Heart right ventricle (tissue), 16 donors: ENCODE measurements around the gene DNASE1L1. TPM values are rescaled to one million over a fixed set of nuclear protein-coding genes. Genes with fewer than 3 reads are reported as not detected.

ENCODE experiments used
- ATAC-seq, 8 donors: fragments of 200-7000 bp; cut with Tn5 transposase; one replicate each; pipeline ENCODE4 v1.9.1; 2020; ENCODE audit warnings: mild to moderate bottlenecking in 8 of 8, moderate library complexity in 8 of 8, moderate number of reproducible peaks in 1 of 8
- DNase-seq, 2 donors: peaks; one replicate each; pipeline ENCODE4 v3.0.0-alpha.2; 2020
- H3K27ac ChIP-seq, 10 donors: fragments of 200-600 bp; sonication (generic) in 2 of 10; one replicate each; pipeline versions ENCODE4 v1.5.0 to v1.8.0; 2020 to 2022; ENCODE audit warnings: mild to moderate bottlenecking in 3 of 10
- H3K27me3 ChIP-seq, 7 donors: fragments of 200-600 bp; one replicate each; pipeline ENCODE4 v1.8.0; 2021 to 2022; ENCODE audit warnings: mild to moderate bottlenecking in 2 of 7
- H3K36me3 ChIP-seq, 9 donors: fragments of 200-600 bp; sonication (generic) in 1 of 9; one replicate each; pipeline versions ENCODE4 v1.5.0 to v1.8.0; 2020 to 2022; ENCODE audit warnings: mild to moderate bottlenecking in 2 of 9
- H3K4me1 ChIP-seq, 9 donors: fragments of 200-600 bp; sonication (generic) in 1 of 9; one replicate each; pipeline versions ENCODE4 v1.5.0 to v1.8.0; 2020 to 2022; ENCODE audit warnings: mild to moderate bottlenecking in 4 of 9
- H3K4me3 ChIP-seq, 10 donors: fragments of 200-600 bp; sonication (generic) in 2 of 10; one replicate each; pipeline versions ENCODE4 v1.5.0 to v1.8.0; 2020 to 2022; ENCODE audit warnings: mild to moderate bottlenecking in 7 of 10, moderate library complexity in 2 of 10
- H3K9me3 ChIP-seq, 11 donors: fragments of 200-600 bp in 10 of 11; sonication (generic) in 2 of 11; one replicate each; pipeline versions ENCODE4 v1.5.0 to v1.8.0; 2013 to 2022; ENCODE audit warnings: mild to moderate bottlenecking in 2 of 11, control low read depth in 1 of 11, moderate library complexity in 1 of 11
- CTCF ChIP-seq, 9 donors: fragments of 200-600 bp; sonication (generic) in 2 of 9; IDR thresholded peaks; one replicate each; pipeline versions ENCODE4 v1.5.0 to v1.8.0; 2021 to 2022; ENCODE audit warnings: antibody characterized with exemption in 9 of 9, mild to moderate bottlenecking in 5 of 9, moderate library complexity in 1 of 9
- WGBS, 2 donors: extraction: QIAGEN DNeasy Blood & Tissue Kit; methylation state at CpG; one replicate each; pipeline ENCODE4 v1.1.7; 2013; ENCODE audit warnings: inconsistent platforms in 1 of 2; 5-methylcytosine and 5-hydroxymethylcytosine counted together
- intact Hi-C, 10 donors: fragments of 100-400 bp; cut with DNase I; formaldehyde crosslinking; loops; one replicate each; pipeline versions ENCODE4 v1.11.1 to v1.14.2; 2022
- polyA plus RNA-seq, 2 donors: library from polyadenylated mRNA; stranded (reverse); fragments of 200-250 nt; gene quantifications; one replicate each; pipeline ENCODE4 v1.2.3, GENCODE V29; 2013
- total RNA-seq, 10 donors: library from RNA; stranded (reverse); fragmentation: NEBNext Ultra II Directional in 3 of 10; extraction: Animal tissue kit (Norgen Biotek cat#: 25700) in 3 of 10; gene quantifications; one replicate each; pipeline versions ENCODE4 v1.2.1 to v1.2.4, GENCODE V29; 2021 to 2023
- donor health status: Arrhythmogenic right ventricular cardiomyopathy.
- donor health status: ischemic (EF 13 %, LVEDD 7.1; RV severe dilation, severe dysfunction).
- donor health status: healthy with polysubstance abuse.
- donor health status: DM: no; HTN: yes; CAD: no.
- donor health status: DM: no; HTN: no; CAD: no.
- donor health status: ischemic (EF 25% LVEDD 6.9; RV normal size, moderate dysfunction).
- donor health status: ischemic (EF 25% LVEDD 5.7; RV mildly dilated, moderate dysfunction).
- donor health status: healthy.
- donor health status: DM: yes; HTN: yes; CAD: no.
- donor health status: Ischemic cardiomyopathy.
- donor health status: ischemic (EF 35%, LVEDD 5.7; RV mildly dilated, moderate dysfunction).
- donor health status: nonischemic (EF 11% LVEDD 7.7; RV severe dilation, severe dysfunction).
- donor health status: DM: yes; HTN: yes; CAD: no.
- donor health status: PGD.
- donor health status: ischemic (EF 29% LVEDD 5.4; RV normal size, mild dysfunction).
- donor health status: nonischemic (EF 23%, LVEDD 6.1; RV moderate dilation, normal function).

The DNASE1L1 gene
- total and polyA plus RNA-seq, 12 donors = 27.2 to 57.1 (median 46.9) TPM

GRCh38 chrX:154368630-154369448, 40.2 kb downstream of the DNASE1L1 start:
- Histone ChIP-seq H3K27ac (peak overlapping the region; percentile 85 to 100 (median 97)), H3K9me3 (peaks cover 0 to 10% (median 0%) of the 10 kb centered on the region in 11 donors), H3K4me3 (peak overlapping the region; percentile 46 to 92 (median 80)), H3K27me3 (no peaks in the 10 kb centered on the region), H3K4me1 (peaks cover 9 to 65% (median 47%) of the 10 kb centered on the region in 9 donors), H3K36me3 (peaks cover 0 to 45% (median 19%) of the 10 kb centered on the region in 9 donors)
- WGBS, 2 donors = 1% methylated on average over 10 to 14 of the region's 16 CpGs
- ATAC-seq (peak; percentile 12 to 60 (median 44)), DNase-seq (peak; percentile 71 to 74)
- no peak for TF ChIP-seq CTCF (IDR thresholded peaks at IDR 0.05)
- intact Hi-C loops = no loop called here

DNA sequence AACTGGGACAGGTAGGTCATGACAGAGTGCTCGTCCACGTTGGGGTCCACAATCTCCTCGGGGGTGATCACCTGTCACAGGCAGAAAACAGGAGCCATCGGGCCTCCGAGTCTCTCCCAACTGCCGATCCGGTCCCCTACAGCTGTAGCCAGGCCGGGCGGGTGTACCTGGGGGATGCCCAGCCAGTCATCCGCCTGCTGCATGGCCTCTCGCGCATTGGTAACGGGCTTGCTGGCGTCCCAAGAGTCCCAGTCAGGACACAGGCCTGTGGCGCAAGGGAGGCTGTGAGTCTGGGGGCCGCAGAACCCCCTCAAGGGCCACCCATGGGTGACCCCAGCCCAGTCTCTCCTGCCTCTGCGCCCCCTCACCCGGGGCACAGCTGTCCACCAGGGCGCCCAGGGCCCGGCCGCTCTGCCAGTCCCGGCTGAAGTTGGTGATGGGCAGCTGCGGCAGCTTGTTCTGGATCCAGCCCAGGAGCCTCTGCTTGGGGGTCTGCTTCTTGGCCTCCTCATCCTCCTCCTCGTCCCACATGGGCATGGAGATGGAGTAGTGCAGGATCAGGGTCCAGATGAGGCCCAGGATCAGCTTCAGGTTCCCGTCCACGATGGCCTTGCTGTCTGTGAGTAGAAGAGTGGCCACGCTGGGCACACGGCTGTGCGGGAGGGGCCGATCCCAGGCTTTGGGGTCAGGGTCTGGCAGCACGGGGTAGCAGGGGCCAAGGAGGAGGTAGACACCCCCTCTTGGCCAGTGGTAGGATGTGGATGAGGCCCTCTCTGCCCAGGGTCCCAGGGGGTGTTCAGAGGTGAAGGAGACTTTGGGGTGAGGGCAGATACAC, 41.4 kb downstream of the DNASE1L1 start:
- H3K4me3 ChIP-seq = peak overlapping the region in 8 of 10 donors; percentile 74 to 92 (median 86)
- H3K36me3 ChIP-seq = peaks cover 0 to 56% (median 27%) of the 10 kb centered on the region in 9 donors
- intact Hi-C loops = no loop called here
- TF ChIP-seq CTCF (IDR thresholded peaks at IDR 0.05) = no peak
- WGBS, 2 donors = 49 to 61% methylated on average over 28 to 31 of the region's 31 CpGs
- no peaks in the 10 kb centered on the region for H3K27me3 ChIP-seq
- H3K27ac ChIP-seq = peak overlapping the region; percentile 85 to 100 (median 97)
- ATAC-seq (no peak), DNase-seq (peak in 1 of 2 donors; percentile 24)
- peaks cover 9 to 57% (median 35%) of the 10 kb centered on the region in 9 donors for H3K4me1 ChIP-seq
- H3K9me3 ChIP-seq = peaks cover 0 to 10% (median 0%) of the 10 kb centered on the region in 11 donors

- ATAC-seq = peak in 6 of 8 donors; percentile 1 to 47 (median 13)
These were observed 42.4 kb downstream of the DNASE1L1 start for GRCh38 chrX:154366666-154367055.

More at GRCh38 chrX:154366666-154367055, 42.4 kb downstream of the DNASE1L1 start:
- peaks cover 0 to 7% (median 0%) of the 10 kb centered on the region in 11 donors for H3K9me3 ChIP-seq
- DNase-seq = peak; percentile 52 to 58
- 52 to 58% methylated on average over 10 to 11 of the region's 11 CpGs for WGBS, 2 donors
- TF ChIP-seq CTCF (IDR thresholded peaks at IDR 0.05) = no peak
- H3K27me3 ChIP-seq = no peaks in the 10 kb centered on the region
- intact Hi-C loops = no loop called here
- H3K36me3 ChIP-seq = peaks cover 0 to 67% (median 37%) of the 10 kb centered on the region in 9 donors
- H3K4me1 ChIP-seq = peaks cover 9 to 49% (median 27%) of the 10 kb centered on the region in 9 donors
- H3K27ac ChIP-seq = peak overlapping the region; percentile 15 to 100 (median 97)
- peak overlapping the region in 1 of 10 donors; percentile 2 for H3K4me3 ChIP-seq
